ENCODE results near the gene THAP12.

DNA sequence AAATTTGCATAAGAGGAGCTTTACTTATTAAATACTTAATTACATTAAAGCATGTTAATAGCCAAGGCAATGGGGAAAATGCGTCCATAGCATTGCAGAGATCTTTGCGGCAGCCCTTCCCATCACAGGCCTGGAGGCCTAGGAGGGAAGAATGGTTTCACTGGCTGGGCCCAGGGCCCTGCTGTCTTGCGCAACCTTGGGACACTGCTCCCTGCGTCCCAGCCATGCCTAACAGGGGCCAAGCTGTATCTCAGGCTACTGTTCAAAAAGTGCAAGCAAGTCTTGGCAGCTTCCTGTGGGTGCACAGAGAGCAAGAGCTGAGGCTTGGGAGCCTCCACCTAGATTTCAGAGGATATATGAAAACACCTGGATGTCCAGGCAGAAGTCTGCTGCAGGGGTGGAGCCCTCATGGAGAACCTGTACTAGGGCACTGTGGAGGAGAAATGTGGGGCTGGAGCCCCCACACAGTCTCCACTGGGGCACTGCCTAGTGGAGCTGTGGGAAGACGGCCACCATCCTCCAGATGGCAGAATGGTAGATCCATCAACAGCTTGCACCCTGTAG lies 46.0 kb downstream of the THAP12 start:
- TF ChIP-seq, protein P1, sequence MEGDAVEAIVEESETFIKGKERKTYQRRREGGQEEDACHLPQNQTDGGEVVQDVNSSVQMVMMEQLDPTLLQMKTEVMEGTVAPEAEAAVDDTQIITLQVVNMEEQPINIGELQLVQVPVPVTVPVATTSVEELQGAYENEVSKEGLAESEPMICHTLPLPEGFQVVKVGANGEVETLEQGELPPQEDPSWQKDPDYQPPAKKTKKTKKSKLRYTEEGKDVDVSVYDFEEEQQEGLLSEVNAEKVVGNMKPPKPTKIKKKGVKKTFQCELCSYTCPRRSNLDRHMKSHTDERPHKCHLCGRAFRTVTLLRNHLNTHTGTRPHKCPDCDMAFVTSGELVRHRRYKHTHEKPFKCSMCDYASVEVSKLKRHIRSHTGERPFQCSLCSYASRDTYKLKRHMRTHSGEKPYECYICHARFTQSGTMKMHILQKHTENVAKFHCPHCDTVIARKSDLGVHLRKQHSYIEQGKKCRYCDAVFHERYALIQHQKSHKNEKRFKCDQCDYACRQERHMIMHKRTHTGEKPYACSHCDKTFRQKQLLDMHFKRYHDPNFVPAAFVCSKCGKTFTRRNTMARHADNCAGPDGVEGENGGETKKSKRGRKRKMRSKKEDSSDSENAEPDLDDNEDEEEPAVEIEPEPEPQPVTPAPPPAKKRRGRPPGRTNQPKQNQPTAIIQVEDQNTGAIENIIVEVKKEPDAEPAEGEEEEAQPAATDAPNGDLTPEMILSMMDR (conservative IDR thresholded peaks at IDR 0.05 in 1 of 2, IDR thresholded peaks at IDR 0.05 in 1 of 2; ENCODE audit: low read depth in 1 of 2, low read length in 2 of 2) = no peak
- TF ChIP-seq EZH2 (IDR thresholded peaks at IDR 0.05; ENCODE audit: low read length, missing control alignments) = no peak

All from fibroblast of lung (primary cell).